OCI-LY7 (cell line): Measurements from ENCODE around the gene PIK3CG.

ENCODE experiments used
- CTCF ChIP-seq: fragments of 200-600 bp; sonication (generic); conservative IDR thresholded peaks from 2 replicates; pipeline ENCODE4 v1.5.1; 2014; ENCODE audit warnings: mild to moderate bottlenecking, antibody characterized with exemption, low read length, moderate library complexity, mixed read lengths
- EZH2phosphoT487 ChIP-seq: fragments of 200-600 bp; sonication (generic); IDR thresholded peaks from 2 replicates; pipeline ENCODE4 v1.6.1; 2018; ENCODE audit warnings: low read depth, borderline replicate concordance, mild to moderate bottlenecking, mixed run types, antibody characterized with exemption, low read length, moderate library complexity, mixed read lengths

DNA sequence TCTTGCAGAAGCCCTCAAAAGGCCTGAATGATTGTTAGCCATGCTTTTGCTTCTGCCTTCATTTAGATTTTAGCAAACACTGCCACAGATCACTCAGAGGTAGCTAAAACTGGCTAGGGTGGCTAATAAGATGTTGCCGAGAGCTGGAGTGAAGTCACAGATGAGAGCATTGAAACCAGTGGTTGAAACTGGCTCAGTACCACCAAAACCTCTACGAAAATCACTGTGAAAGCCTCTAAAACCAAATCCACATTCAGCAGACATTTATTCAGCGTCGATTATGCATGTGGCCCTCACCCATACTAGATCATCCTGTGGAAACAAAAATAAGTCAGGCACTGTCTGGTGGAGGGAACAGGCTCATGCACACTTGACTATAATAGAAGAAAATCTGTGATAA lies 50.8 kb downstream of the PIK3CG start:
- no peak for TF ChIP-seq EZH2phosphoT487
- no peak for TF ChIP-seq CTCF
